HepG2 (cell line): ENCODE data around the gene TSC1. TPM values are rescaled to one million over a fixed set of nuclear protein-coding genes. Genes with fewer than 3 reads are reported as not detected.

Experiments used
- EP300 ChIP-seq, 3 experiments: sonication (generic) in 1 of 3; formaldehyde crosslinking in 1 of 3; IDR thresholded peaks; 2 replicates each; pipeline versions ENCODE4 v1.5.1 to v1.6.1; 2011 to 2020; ENCODE audit warnings: low read depth in 2 of 3, low read length in 2 of 3, borderline replicate concordance in 1 of 3, improper control_type of control experiment in 1 of 3, mild to moderate bottlenecking in 1 of 3, missing genetic modification reagents in 1 of 3, moderate library complexity in 1 of 3
- POGK ChIP-seq: sonication (generic); formaldehyde crosslinking; conservative IDR thresholded peaks from 2 replicates; pipeline ENCODE4 v1.8.0; 2022; ENCODE audit warnings: mild to moderate bottlenecking, moderate library complexity, missing genetic modification reagents
- ZNF446 ChIP-seq: sonication (generic); formaldehyde crosslinking; IDR thresholded peaks from 2 replicates; pipeline ENCODE4 v1.5.0; 2020; ENCODE audit warnings: mild to moderate bottlenecking, missing genetic modification reagents
- ZNF646 ChIP-seq: sonication (generic); formaldehyde crosslinking; IDR thresholded peaks from 2 replicates; pipeline ENCODE4 v1.9.0; 2021; ENCODE audit warnings: mild to moderate bottlenecking, missing genetic modification reagents
- polyA plus RNA-seq, 8 experiments: library from polyadenylated mRNA; depleted of rRNA in 3 of 8; stranded (reverse) in 7 of 8; unstranded in 1 of 8; fragments of >200 nt; fragmentation: Illumina TruSeq in 4 of 8; extraction: Trizol in 4 of 8; gene quantifications; 2 replicates each; pipeline versions ENCODE4 v1.2.1 to v1.2.3, GENCODE V29; 2011 to 2016; ENCODE audit warnings: low read depth in 4 of 8, missing spikeins in 1 of 8, mixed read lengths in 1 of 8; ENCODE audit not compliant: insufficient read depth in 1 of 8
- total RNA-seq, 5 experiments: library from RNA; depleted of rRNA; stranded (reverse); fragments of >200 nt; fragmentation: Illumina TruSeq; extraction: Trizol; gene quantifications; 2 replicates each; pipeline ENCODE4 v1.2.3, GENCODE V29; 2016; ENCODE audit warnings: low read depth in 1 of 5

Gene TSC1
- total and polyA plus RNA-seq, 2 of the 13 experiments (the other 11 are each of a cell fraction or from before 2014, with no cell fraction given) = 31.6 to 66.1 TPM

- TF ChIP-seq ZNF646 (CRISPR knock-in tag) = no peak
- no peak for TF ChIP-seq EP300 (IDR thresholded peaks at IDR 0.05; ENCODE audit: low read depth in 2 of 2, low read length in 2 of 2)
- TF ChIP-seq EP300 (CRISPR knock-in tag; IDR thresholded peaks at IDR 0.05; ENCODE audit: borderline replicate concordance) = no peak
- no peak for TF ChIP-seq ZNF446 (CRISPR knock-in tag)
- TF ChIP-seq POGK = no peak
Observed at GRCh38 chr9:132877458-132877823, 67.0 kb downstream of the TSC1 start (continued).
